ENCODE measurements around the gene KLLN.

Gene KLLN

GRCh38 chr10:87841186-87841585 lies 22.1 kb downstream of the KLLN start:
- no peak overlapping the region for H2AFZ ChIP-seq (ENCODE audit: low read depth)
- H3K4me1 ChIP-seq (ENCODE audit: low read depth, poor library complexity, severe bottlenecking): no peaks in the 10 kb centered on the region
- H4K20me1 ChIP-seq (ENCODE audit: insufficient read depth): no peaks in the 10 kb centered on the region
- H3K4me3 ChIP-seq (IDR thresholded peaks at IDR 0.05; ENCODE audit: insufficient read depth, low read depth, low read length): no peak overlapping the region
- no peak for TF ChIP-seq CTCF (conservative IDR thresholded peaks at IDR 0.05; ENCODE audit: low read depth, low read length)
- no peak overlapping the region for H3K4me2 ChIP-seq
- no peaks in the 10 kb centered on the region for H3K36me3 ChIP-seq (ENCODE audit: insufficient read depth)
- no peaks in the 10 kb centered on the region for H3K27me3 ChIP-seq (ENCODE audit: insufficient read depth, low read depth)
- no peak overlapping the region for H3K27ac ChIP-seq
- H3K79me2 ChIP-seq (ENCODE audit: insufficient read depth, low read depth): no peaks in the 10 kb centered on the region
- no peak overlapping the region for H3K9ac ChIP-seq

GRCh38 chr10:87838650-87839049 lies 24.7 kb downstream of the KLLN start:
- Histone ChIP-seq H4K20me1 (ENCODE audit: insufficient read depth) (no peaks in the 10 kb centered on the region), H3K9ac (no peak overlapping the region), H3K36me3 (ENCODE audit: insufficient read depth) (no peaks in the 10 kb centered on the region), H2AFZ (ENCODE audit: low read depth) (no peak overlapping the region), H3K4me2 (no peak overlapping the region), H3K27me3 (ENCODE audit: insufficient read depth, low read depth) (no peaks in the 10 kb centered on the region), H3K4me1 (ENCODE audit: low read depth, poor library complexity, severe bottlenecking) (no peaks in the 10 kb centered on the region), H3K4me3 (IDR thresholded peaks at IDR 0.05; ENCODE audit: insufficient read depth, low read depth, low read length) (no peak overlapping the region), H3K79me2 (ENCODE audit: insufficient read depth, low read depth) (no peaks in the 10 kb centered on the region), H3K27ac (no peak overlapping the region)
- TF ChIP-seq CTCF (conservative IDR thresholded peaks at IDR 0.05; ENCODE audit: low read depth, low read length): no peak

GRCh38 chr10:87837445-87837844 lies 25.9 kb downstream of the KLLN start:
- Histone ChIP-seq H2AFZ (ENCODE audit: low read depth) (no peak overlapping the region), H3K27ac (no peak overlapping the region), H3K27me3 (ENCODE audit: insufficient read depth, low read depth) (no peaks in the 10 kb centered on the region), H3K79me2 (ENCODE audit: insufficient read depth, low read depth) (no peaks in the 10 kb centered on the region), H4K20me1 (ENCODE audit: insufficient read depth) (no peaks in the 10 kb centered on the region), H3K36me3 (ENCODE audit: insufficient read depth) (no peaks in the 10 kb centered on the region), H3K4me1 (ENCODE audit: low read depth, poor library complexity, severe bottlenecking) (no peaks in the 10 kb centered on the region), H3K4me2 (no peak overlapping the region), H3K4me3 (IDR thresholded peaks at IDR 0.05; ENCODE audit: insufficient read depth, low read depth, low read length) (no peak overlapping the region), H3K9ac (no peak overlapping the region)
- TF ChIP-seq CTCF (conservative IDR thresholded peaks at IDR 0.05; ENCODE audit: low read depth, low read length): no peak

- TF ChIP-seq CTCF (conservative IDR thresholded peaks at IDR 0.05; ENCODE audit: low read depth, low read length): no peak
- Histone ChIP-seq H3K4me2 (no peak overlapping the region), H3K27me3 (ENCODE audit: insufficient read depth, low read depth) (no peaks in the 10 kb centered on the region), H3K27ac (no peak overlapping the region), H3K4me3 (IDR thresholded peaks at IDR 0.05; ENCODE audit: insufficient read depth, low read depth, low read length) (no peak overlapping the region), H3K79me2 (ENCODE audit: insufficient read depth, low read depth) (no peaks in the 10 kb centered on the region), H3K36me3 (ENCODE audit: insufficient read depth) (no peaks in the 10 kb centered on the region), H4K20me1 (ENCODE audit: insufficient read depth) (no peaks in the 10 kb centered on the region), H2AFZ (ENCODE audit: low read depth) (no peak overlapping the region), H3K9ac (no peak overlapping the region), H3K4me1 (ENCODE audit: low read depth, poor library complexity, severe bottlenecking) (no peaks in the 10 kb centered on the region)
Observed at GRCh38 chr10:87836098-87836497, 27.2 kb downstream of the KLLN start.

Data from KMS-11 (cell line).